Amygdala (tissue), 56 donors: ENCODE data around the gene UMODL1.

Experiments used
- DNase-seq, 56 donors: peaks; one replicate each; lab custom pipeline; 2025; lab: John Stamatoyannopoulos, UW

UMODL1 gene

GRCh38 chr21:42093186-42093585 is 22.1 kb downstream of the UMODL1 start:
- no peak for DNase-seq

GRCh38 chr21:42093991-42094421 is 22.9 kb downstream of the UMODL1 start:
- peak in 12 of 56 donors; percentile 13 to 50 (median 29) for DNase-seq

GRCh38 chr21:42094811-42095210 is 23.7 kb downstream of the UMODL1 start:
- no peak for DNase-seq

- no peak for DNase-seq
Measured at GRCh38 chr21:42095581-42095980, 24.5 kb downstream of the UMODL1 start.

- peak in 7 of 56 donors; percentile 9 to 44 (median 26) for DNase-seq
Measured at GRCh38 chr21:42096566-42096965, 25.4 kb downstream of the UMODL1 start.

GRCh38 chr21:42097274-42097673 is 26.2 kb downstream of the UMODL1 start:
- no peak for DNase-seq

- peak in 9 of 56 donors; percentile 9 to 56 (median 24) for DNase-seq
Measured at GRCh38 chr21:42097860-42098454, 26.8 kb downstream of the UMODL1 start.

GRCh38 chr21:42098957-42099505 is 27.9 kb downstream of the UMODL1 start:
- DNase-seq, result no peak

- no peak for DNase-seq
Measured at GRCh38 chr21:42101246-42101645, 30.1 kb downstream of the UMODL1 start.

GRCh38 chr21:42102076-42102475 is 31.0 kb downstream of the UMODL1 start:
- no peak for DNase-seq

- DNase-seq, result no peak
Measured at GRCh38 chr21:42102526-42102925, 31.4 kb downstream of the UMODL1 start.

GRCh38 chr21:42102991-42103390 is 31.9 kb downstream of the UMODL1 start:
- DNase-seq, result no peak

GRCh38 chr21:42103843-42104242 is 32.7 kb downstream of the UMODL1 start:
- no peak for DNase-seq

GRCh38 chr21:42105476-42106315 is 34.6 kb downstream of the UMODL1 start:
- no peak for DNase-seq

- no peak for DNase-seq
Measured at GRCh38 chr21:42106425-42106824, 35.3 kb downstream of the UMODL1 start.

GRCh38 chr21:42107177-42107880 is 36.2 kb downstream of the UMODL1 start:
- DNase-seq, result no peak

- DNase-seq, result peak in 15 of 56 donors; percentile 5 to 60 (median 30)
Measured at GRCh38 chr21:42107881-42108553, 36.9 kb downstream of the UMODL1 start.

GRCh38 chr21:42108554-42109340 is 37.6 kb downstream of the UMODL1 start:
- no peak for DNase-seq

GRCh38 chr21:42109473-42109872 is 38.4 kb downstream of the UMODL1 start:
- DNase-seq, result no peak
